HEK293 (cell line): ENCODE data around the gene DHRS4.

ENCODE experiments used
- FEZF1 ChIP-seq: fragments of 450-650 bp; formaldehyde crosslinking; IDR thresholded peaks from 2 replicates; pipeline ENCODE4 v1.5.1; 2016; ENCODE audit warnings: missing biosample characterization, missing genetic modification characterization
- GFI1B ChIP-seq: fragments of 450-650 bp; formaldehyde crosslinking; IDR thresholded peaks from 2 replicates; pipeline ENCODE4 v1.5.1; 2016; ENCODE audit warnings: missing biosample characterization, missing genetic modification characterization
- GLI4 ChIP-seq: fragments of 450-650 bp; formaldehyde crosslinking; IDR thresholded peaks from 2 replicates; pipeline ENCODE4 v1.5.1; 2016; ENCODE audit warnings: missing biosample characterization, missing genetic modification characterization
- HOXC10 ChIP-seq: sonication (generic); formaldehyde crosslinking; IDR thresholded peaks from 2 replicates; pipeline ENCODE4 v1.8.1; 2023; ENCODE audit warnings: mild to moderate bottlenecking, missing genetic modification reagents
- MEIS1 ChIP-seq: sonication (generic); formaldehyde crosslinking; IDR thresholded peaks from 2 replicates; pipeline ENCODE4 v1.8.1; 2022; ENCODE audit warnings: missing genetic modification reagents, mild to moderate bottlenecking, borderline replicate concordance
- YY2 ChIP-seq: fragments of 450-650 bp; formaldehyde crosslinking; IDR thresholded peaks from 2 replicates; pipeline ENCODE4 v1.5.1; 2016; ENCODE audit warnings: missing biosample characterization, missing genetic modification characterization
- ZBTB1 ChIP-seq: fragments of 450-650 bp; formaldehyde crosslinking; IDR thresholded peaks from 2 replicates; pipeline ENCODE4 v1.5.1; 2016; ENCODE audit warnings: missing biosample characterization, missing genetic modification characterization
- ZFP69B ChIP-seq: fragments of 450-650 bp; formaldehyde crosslinking; IDR thresholded peaks from 2 replicates; pipeline ENCODE4 v1.5.1; 2016; ENCODE audit warnings: missing biosample characterization, missing genetic modification characterization
- ZIC2 ChIP-seq: fragments of 450-650 bp; formaldehyde crosslinking; IDR thresholded peaks from 2 replicates; pipeline ENCODE4 v1.5.1; 2016; ENCODE audit warnings: missing biosample characterization, missing genetic modification characterization
- ZNF114 ChIP-seq: fragments of 450-650 bp; formaldehyde crosslinking; IDR thresholded peaks from 2 replicates; pipeline ENCODE4 v1.5.0; 2017; ENCODE audit warnings: missing biosample characterization, missing genetic modification characterization
- ZNF19 ChIP-seq: fragments of 450-650 bp; formaldehyde crosslinking; IDR thresholded peaks from 2 replicates; pipeline ENCODE4; 2016; ENCODE audit warnings: missing biosample characterization, missing genetic modification characterization, low read depth
- ZNF221 ChIP-seq: fragments of 450-650 bp; formaldehyde crosslinking; IDR thresholded peaks from 2 replicates; pipeline ENCODE4 v1.5.1; 2017; ENCODE audit warnings: missing biosample characterization, missing genetic modification characterization, borderline replicate concordance
- ZNF223 ChIP-seq: fragments of 450-650 bp; formaldehyde crosslinking; IDR thresholded peaks from 2 replicates; pipeline ENCODE4 v1.5.1; 2016; ENCODE audit warnings: missing biosample characterization, missing genetic modification characterization
- ZNF416 ChIP-seq: fragments of 450-650 bp; formaldehyde crosslinking; IDR thresholded peaks from 2 replicates; pipeline ENCODE4 v1.5.1; 2016; ENCODE audit warnings: missing biosample characterization, missing genetic modification characterization
- ZNF423 ChIP-seq: fragments of 450-650 bp; formaldehyde crosslinking; IDR thresholded peaks from 2 replicates; pipeline ENCODE4 v1.5.1; 2016; ENCODE audit warnings: missing biosample characterization, missing genetic modification characterization
- ZNF610 ChIP-seq: fragments of 450-650 bp; formaldehyde crosslinking; IDR thresholded peaks from 2 replicates; pipeline ENCODE4 v1.5.1; 2016; ENCODE audit warnings: missing biosample characterization, missing genetic modification characterization, borderline replicate concordance
- ZNF623 ChIP-seq: fragments of 450-650 bp; formaldehyde crosslinking; IDR thresholded peaks from 2 replicates; pipeline ENCODE4 v1.5.1; 2016; ENCODE audit warnings: missing biosample characterization, missing genetic modification characterization
- ZNF76 ChIP-seq: fragments of 450-650 bp; formaldehyde crosslinking; IDR thresholded peaks from 2 replicates; pipeline ENCODE4; 2016; ENCODE audit warnings: low read depth, missing biosample characterization, missing genetic modification characterization, borderline replicate concordance
- ZNF785 ChIP-seq: fragments of 450-650 bp; formaldehyde crosslinking; IDR thresholded peaks from 2 replicates; pipeline ENCODE4 v1.5.1; 2016; ENCODE audit warnings: missing biosample characterization, missing genetic modification characterization
- ZNF837 ChIP-seq: fragments of 450-650 bp; formaldehyde crosslinking; IDR thresholded peaks from 2 replicates; pipeline ENCODE4 v1.5.1; 2016; ENCODE audit warnings: missing biosample characterization, missing genetic modification characterization
- ZSCAN23 ChIP-seq: fragments of 450-650 bp; formaldehyde crosslinking; IDR thresholded peaks from 2 replicates; pipeline ENCODE4 v1.5.1; 2016; ENCODE audit warnings: missing biosample characterization, missing genetic modification characterization
- ZXDB ChIP-seq: fragments of 450-650 bp; formaldehyde crosslinking; IDR thresholded peaks from 2 replicates; pipeline ENCODE4 v1.5.1; 2016; ENCODE audit warnings: missing biosample characterization, missing genetic modification characterization
- TF ChIP-seq, protein P1 (sequence below): fragments of 450-650 bp; formaldehyde crosslinking; IDR thresholded peaks from 2 replicates; pipeline ENCODE4 v1.5.1; 2016; ENCODE audit warnings: missing biosample characterization, missing genetic modification characterization
- TF ChIP-seq, protein P2 (sequence below): fragments of 450-650 bp; formaldehyde crosslinking; IDR thresholded peaks from 2 replicates; pipeline ENCODE4 v1.5.1; 2016; ENCODE audit warnings: missing biosample characterization, missing genetic modification characterization
- TF ChIP-seq, protein P3 (sequence below): fragments of 450-650 bp; formaldehyde crosslinking; IDR thresholded peaks from 2 replicates; pipeline ENCODE4 v1.5.1; 2016; ENCODE audit warnings: missing biosample characterization, missing genetic modification characterization, borderline replicate concordance
- TF ChIP-seq, protein P4 (sequence below): fragments of 450-650 bp; formaldehyde crosslinking; IDR thresholded peaks from 2 replicates; pipeline ENCODE4 v1.5.1; 2017; ENCODE audit warnings: missing biosample characterization, missing genetic modification characterization
- TF ChIP-seq, protein P5 (sequence below): fragments of 450-650 bp; formaldehyde crosslinking; IDR thresholded peaks from 2 replicates; pipeline ENCODE4 v1.5.1; 2017; ENCODE audit warnings: missing biosample characterization, missing genetic modification characterization
- TF ChIP-seq, protein P6 (sequence below): fragments of 450-650 bp; formaldehyde crosslinking; IDR thresholded peaks from 2 replicates; pipeline ENCODE4 v1.5.1; 2016; ENCODE audit warnings: missing biosample characterization, missing genetic modification characterization

The DHRS4 gene

DNA sequence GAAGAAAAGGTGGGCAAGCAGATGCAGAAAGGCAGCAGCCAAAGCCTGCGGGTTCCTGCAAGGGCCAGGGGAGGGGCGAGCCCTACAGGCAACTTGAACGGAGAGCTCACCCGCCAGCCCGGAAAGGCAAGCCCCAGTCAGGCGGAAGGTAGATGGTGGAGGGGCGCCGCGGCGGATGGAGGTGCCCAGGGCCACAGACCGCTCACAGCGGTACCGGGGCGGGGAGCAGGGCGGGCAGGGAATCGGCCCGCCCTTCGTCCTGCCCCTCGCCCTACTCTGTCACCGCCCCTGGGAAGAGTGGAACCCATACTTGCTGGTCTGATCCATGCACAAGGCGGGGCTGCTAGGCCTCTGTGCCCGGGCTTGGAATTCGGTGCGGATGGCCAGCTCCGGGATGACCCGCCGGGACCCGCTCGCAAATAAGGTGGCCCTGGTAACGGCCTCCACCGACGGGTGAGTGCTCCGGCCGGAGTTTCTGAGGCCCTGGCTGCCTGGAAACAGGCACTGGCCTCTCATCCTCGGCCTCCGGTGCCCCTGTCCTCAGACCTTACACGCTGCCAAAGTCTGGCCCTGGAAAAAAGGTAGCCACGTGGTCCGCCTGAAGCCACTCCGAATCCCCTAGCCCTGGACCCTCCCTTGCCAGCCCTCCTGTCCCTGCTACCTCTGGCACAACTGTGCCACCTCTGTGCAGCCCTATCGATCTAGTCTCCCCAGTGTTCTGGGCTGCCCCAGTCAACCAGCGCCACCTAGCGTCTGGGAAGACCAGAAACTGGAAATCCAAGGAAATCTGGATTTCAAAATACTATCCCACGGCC lies at the start of gene DHRS4 (continued):
- TF ChIP-seq, protein P1, sequence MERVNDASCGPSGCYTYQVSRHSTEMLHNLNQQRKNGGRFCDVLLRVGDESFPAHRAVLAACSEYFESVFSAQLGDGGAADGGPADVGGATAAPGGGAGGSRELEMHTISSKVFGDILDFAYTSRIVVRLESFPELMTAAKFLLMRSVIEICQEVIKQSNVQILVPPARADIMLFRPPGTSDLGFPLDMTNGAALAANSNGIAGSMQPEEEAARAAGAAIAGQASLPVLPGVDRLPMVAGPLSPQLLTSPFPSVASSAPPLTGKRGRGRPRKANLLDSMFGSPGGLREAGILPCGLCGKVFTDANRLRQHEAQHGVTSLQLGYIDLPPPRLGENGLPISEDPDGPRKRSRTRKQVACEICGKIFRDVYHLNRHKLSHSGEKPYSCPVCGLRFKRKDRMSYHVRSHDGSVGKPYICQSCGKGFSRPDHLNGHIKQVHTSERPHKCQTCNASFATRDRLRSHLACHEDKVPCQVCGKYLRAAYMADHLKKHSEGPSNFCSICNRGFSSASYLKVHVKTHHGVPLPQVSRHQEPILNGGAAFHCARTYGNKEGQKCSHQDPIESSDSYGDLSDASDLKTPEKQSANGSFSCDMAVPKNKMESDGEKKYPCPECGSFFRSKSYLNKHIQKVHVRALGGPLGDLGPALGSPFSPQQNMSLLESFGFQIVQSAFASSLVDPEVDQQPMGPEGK (tag by site-specific recombination) = peak; percentile 83
- TF ChIP-seq, protein P2, sequence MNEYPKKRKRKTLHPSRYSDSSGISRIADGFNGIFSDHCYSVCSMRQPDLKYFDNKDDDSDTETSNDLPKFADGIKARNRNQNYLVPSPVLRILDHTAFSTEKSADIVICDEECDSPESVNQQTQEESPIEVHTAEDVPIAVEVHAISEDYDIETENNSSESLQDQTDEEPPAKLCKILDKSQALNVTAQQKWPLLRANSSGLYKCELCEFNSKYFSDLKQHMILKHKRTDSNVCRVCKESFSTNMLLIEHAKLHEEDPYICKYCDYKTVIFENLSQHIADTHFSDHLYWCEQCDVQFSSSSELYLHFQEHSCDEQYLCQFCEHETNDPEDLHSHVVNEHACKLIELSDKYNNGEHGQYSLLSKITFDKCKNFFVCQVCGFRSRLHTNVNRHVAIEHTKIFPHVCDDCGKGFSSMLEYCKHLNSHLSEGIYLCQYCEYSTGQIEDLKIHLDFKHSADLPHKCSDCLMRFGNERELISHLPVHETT (tag by site-specific recombination) = peak; percentile 72
- TF ChIP-seq ZNF221 (no peak), FEZF1 (no peak), ZIC2 (peak; percentile 76), ZNF416 (tag by site-specific recombination) (no peak), ZNF19 (no peak), ZNF223 (tag by site-specific recombination) (peak; percentile 92), ZNF785 (tag by site-specific recombination) (no peak), ZNF610 (peak; percentile 67; the same call in 1 of the 2 replicates), YY2 (no peak), ZFP69B (tag by site-specific recombination) (no peak; the same call in 1 of the 2 replicates), HOXC10 (CRISPR knock-in tag) (no peak), ZNF76 (0 out of 2 replicates have a peak, but pooled peaks have one; percentile 24), GFI1B (tag by site-specific recombination) (no peak), MEIS1 (CRISPR knock-in tag) (no peak), ZNF837 (tag by site-specific recombination) (0 out of 2 replicates have a peak, but pooled peaks have one; percentile 20), ZXDB (tag by site-specific recombination) (peak; percentile 89; the same call in 1 of the 2 replicates), ZNF423 (tag by site-specific recombination) (no peak), ZSCAN23 (tag by site-specific recombination) (peak; percentile 70; the same call in 1 of the 2 replicates), GLI4 (peak; percentile 86; the same call in 1 of the 2 replicates), ZNF623 (tag by site-specific recombination) (peak; percentile 39; the same call in 1 of the 2 replicates), ZBTB1 (tag by site-specific recombination) (no peak), ZNF114 (tag by site-specific recombination) (no peak)
- TF ChIP-seq, protein P3, sequence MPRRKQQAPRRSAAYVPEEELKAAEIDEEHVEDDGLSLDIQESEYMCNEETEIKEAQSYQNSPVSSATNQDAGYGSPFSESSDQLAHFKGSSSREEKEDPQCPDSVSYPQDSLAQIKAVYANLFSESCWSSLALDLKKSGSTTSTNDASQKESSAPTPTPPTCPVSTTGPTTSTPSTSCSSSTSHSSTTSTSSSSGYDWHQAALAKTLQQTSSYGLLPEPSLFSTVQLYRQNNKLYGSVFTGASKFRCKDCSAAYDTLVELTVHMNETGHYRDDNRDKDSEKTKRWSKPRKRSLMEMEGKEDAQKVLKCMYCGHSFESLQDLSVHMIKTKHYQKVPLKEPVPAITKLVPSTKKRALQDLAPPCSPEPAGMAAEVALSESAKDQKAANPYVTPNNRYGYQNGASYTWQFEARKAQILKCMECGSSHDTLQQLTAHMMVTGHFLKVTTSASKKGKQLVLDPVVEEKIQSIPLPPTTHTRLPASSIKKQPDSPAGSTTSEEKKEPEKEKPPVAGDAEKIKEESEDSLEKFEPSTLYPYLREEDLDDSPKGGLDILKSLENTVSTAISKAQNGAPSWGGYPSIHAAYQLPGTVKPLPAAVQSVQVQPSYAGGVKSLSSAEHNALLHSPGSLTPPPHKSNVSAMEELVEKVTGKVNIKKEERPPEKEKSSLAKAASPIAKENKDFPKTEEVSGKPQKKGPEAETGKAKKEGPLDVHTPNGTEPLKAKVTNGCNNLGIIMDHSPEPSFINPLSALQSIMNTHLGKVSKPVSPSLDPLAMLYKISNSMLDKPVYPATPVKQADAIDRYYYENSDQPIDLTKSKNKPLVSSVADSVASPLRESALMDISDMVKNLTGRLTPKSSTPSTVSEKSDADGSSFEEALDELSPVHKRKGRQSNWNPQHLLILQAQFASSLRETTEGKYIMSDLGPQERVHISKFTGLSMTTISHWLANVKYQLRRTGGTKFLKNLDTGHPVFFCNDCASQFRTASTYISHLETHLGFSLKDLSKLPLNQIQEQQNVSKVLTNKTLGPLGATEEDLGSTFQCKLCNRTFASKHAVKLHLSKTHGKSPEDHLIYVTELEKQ (tag by site-specific recombination) = peak; percentile 46; the same call in 1 of the 2 replicates
- TF ChIP-seq, protein P4, sequence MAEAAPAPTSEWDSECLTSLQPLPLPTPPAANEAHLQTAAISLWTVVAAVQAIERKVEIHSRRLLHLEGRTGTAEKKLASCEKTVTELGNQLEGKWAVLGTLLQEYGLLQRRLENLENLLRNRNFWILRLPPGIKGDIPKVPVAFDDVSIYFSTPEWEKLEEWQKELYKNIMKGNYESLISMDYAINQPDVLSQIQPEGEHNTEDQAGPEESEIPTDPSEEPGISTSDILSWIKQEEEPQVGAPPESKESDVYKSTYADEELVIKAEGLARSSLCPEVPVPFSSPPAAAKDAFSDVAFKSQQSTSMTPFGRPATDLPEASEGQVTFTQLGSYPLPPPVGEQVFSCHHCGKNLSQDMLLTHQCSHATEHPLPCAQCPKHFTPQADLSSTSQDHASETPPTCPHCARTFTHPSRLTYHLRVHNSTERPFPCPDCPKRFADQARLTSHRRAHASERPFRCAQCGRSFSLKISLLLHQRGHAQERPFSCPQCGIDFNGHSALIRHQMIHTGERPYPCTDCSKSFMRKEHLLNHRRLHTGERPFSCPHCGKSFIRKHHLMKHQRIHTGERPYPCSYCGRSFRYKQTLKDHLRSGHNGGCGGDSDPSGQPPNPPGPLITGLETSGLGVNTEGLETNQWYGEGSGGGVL (tag by site-specific recombination) = no peak
- TF ChIP-seq, protein P5, sequence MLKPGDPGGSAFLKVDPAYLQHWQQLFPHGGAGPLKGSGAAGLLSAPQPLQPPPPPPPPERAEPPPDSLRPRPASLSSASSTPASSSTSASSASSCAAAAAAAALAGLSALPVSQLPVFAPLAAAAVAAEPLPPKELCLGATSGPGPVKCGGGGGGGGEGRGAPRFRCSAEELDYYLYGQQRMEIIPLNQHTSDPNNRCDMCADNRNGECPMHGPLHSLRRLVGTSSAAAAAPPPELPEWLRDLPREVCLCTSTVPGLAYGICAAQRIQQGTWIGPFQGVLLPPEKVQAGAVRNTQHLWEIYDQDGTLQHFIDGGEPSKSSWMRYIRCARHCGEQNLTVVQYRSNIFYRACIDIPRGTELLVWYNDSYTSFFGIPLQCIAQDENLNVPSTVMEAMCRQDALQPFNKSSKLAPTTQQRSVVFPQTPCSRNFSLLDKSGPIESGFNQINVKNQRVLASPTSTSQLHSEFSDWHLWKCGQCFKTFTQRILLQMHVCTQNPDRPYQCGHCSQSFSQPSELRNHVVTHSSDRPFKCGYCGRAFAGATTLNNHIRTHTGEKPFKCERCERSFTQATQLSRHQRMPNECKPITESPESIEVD (tag by site-specific recombination) = no peak
- TF ChIP-seq, protein P6, sequence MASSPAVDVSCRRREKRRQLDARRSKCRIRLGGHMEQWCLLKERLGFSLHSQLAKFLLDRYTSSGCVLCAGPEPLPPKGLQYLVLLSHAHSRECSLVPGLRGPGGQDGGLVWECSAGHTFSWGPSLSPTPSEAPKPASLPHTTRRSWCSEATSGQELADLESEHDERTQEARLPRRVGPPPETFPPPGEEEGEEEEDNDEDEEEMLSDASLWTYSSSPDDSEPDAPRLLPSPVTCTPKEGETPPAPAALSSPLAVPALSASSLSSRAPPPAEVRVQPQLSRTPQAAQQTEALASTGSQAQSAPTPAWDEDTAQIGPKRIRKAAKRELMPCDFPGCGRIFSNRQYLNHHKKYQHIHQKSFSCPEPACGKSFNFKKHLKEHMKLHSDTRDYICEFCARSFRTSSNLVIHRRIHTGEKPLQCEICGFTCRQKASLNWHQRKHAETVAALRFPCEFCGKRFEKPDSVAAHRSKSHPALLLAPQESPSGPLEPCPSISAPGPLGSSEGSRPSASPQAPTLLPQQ (tag by site-specific recombination) = peak; percentile 67; the same call in 1 of the 2 replicates
